Stimulated activated naive B cell treated with anti-CD40 and anti-IgM and Interleukin-4, amounts not matched to agents 10 μg/mL and 1 μg/mL and 100 μg/mL, for 72 hours (primary cell): ENCODE results near the gene PRDM8.

Experiments used
- ATAC-seq, 2 donors: fragments of 150-1000 bp; cut with Tn5 transposase; replicated peaks; 2 replicates each; pipeline ENCODE4 v1.10.0; 2021; ENCODE audit warnings: moderate library complexity in 1 of 2
- DNase-seq: peaks from one replicate; pipeline ENCODE4 v3.0.0; 2021
- H3K27ac Mint-ChIP-seq: one replicate; pipeline ENCODE4 v1.8.0; 2022; ENCODE audit warnings: mild to moderate bottlenecking, mixed read lengths
- H3K27me3 Mint-ChIP-seq, 2 donors: one replicate each; pipeline ENCODE4 v1.8.0; 2022; ENCODE audit warnings: mixed read lengths in 2 of 2
- H3K36me3 Mint-ChIP-seq, 2 donors: one replicate each; pipeline ENCODE4 v1.8.0; 2022; ENCODE audit warnings: mixed read lengths in 2 of 2, mild to moderate bottlenecking in 1 of 2
- H3K4me1 Mint-ChIP-seq, 2 donors: one replicate each; pipeline ENCODE4 v1.8.0; 2022; ENCODE audit warnings: mixed read lengths in 2 of 2, mild to moderate bottlenecking in 1 of 2
- H3K4me3 Mint-ChIP-seq, 2 donors: one replicate each; pipeline ENCODE4 v1.8.0; 2022; ENCODE audit warnings: mild to moderate bottlenecking in 2 of 2, mixed read lengths in 2 of 2, moderate library complexity in 1 of 2
- H3K9me3 Mint-ChIP-seq, 2 donors: one replicate each; pipeline ENCODE4 v1.8.0; 2022; ENCODE audit warnings: mixed read lengths in 2 of 2, mild to moderate bottlenecking in 1 of 2

Gene PRDM8

GRCh38 chr4:80187677-80188076 is 9.6 kb upstream of the PRDM8 start:
- H3K27ac Mint-ChIP-seq = no peak overlapping the region
- H3K36me3 Mint-ChIP-seq = peaks cover 13 to 19% of the 10 kb centered on the region in 2 donors
- peaks cover 15 to 27% of the 10 kb centered on the region in 2 donors for H3K4me1 Mint-ChIP-seq
- no peaks in the 10 kb centered on the region for H3K9me3 Mint-ChIP-seq
- ATAC-seq (no peak), DNase-seq (no peak)
- H3K27me3 Mint-ChIP-seq = no peaks in the 10 kb centered on the region
- no peak overlapping the region for H3K4me3 Mint-ChIP-seq

DNA sequence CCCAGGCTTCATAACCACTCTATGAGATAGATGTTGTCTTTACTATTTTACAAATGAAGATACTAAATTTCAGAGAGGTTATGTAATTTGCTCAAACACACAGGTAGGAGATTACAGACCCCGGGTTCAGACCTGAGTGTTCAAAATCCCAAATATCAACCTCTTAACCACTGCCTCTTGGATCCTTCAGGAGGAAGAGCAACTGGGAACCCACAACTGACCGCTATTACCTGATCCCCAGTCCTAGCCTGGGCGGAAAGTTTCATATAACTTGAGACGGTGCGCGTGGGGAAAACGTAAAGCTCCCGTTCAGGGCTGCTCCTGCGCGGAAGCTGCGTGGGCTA is 8.9 kb upstream of the PRDM8 start:
- Mint-ChIP-seq H3K9me3 (no peaks in the 10 kb centered on the region), H3K27me3 (no peaks in the 10 kb centered on the region), H3K27ac (no peak overlapping the region), H3K4me3 (no peak overlapping the region), H3K36me3 (peaks cover 19 to 24% of the 10 kb centered on the region in 2 donors), H3K4me1 (peaks cover 10 to 19% of the 10 kb centered on the region in 2 donors)
- no peak for ATAC-seq
- no peak for DNase-seq

GRCh38 chr4:80188801-80189458 is 8.4 kb upstream of the PRDM8 start:
- DNase-seq (no peak), ATAC-seq (no peak)
- Mint-ChIP-seq H3K4me3 (no peak overlapping the region), H3K36me3 (peaks cover 21 to 25% of the 10 kb centered on the region in 2 donors), H3K27ac (no peak overlapping the region), H3K27me3 (no peaks in the 10 kb centered on the region), H3K4me1 (peaks cover 10 to 19% of the 10 kb centered on the region in 2 donors), H3K9me3 (no peaks in the 10 kb centered on the region)

DNA sequence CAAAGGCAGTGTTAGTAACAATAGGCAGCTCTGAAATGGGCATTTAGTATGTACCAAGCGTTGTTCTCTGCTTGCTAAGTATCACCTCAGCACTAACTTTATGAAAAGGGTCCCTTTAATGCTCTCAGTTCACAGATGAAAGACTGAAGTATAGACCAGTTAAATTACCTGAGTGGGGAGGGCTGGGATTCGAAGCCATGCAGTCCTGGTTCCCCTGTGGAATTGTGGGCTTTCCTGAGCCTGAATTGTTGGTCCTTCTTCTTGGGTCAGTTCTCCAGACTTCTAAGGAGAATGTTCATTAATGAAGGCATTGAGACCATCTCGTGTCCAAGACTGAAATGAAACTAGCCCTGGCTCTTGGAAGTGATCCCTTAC is 7.7 kb upstream of the PRDM8 start:
- Mint-ChIP-seq H3K4me3 (no peak overlapping the region), H3K27ac (no peak overlapping the region), H3K4me1 (peaks cover 10 to 19% of the 10 kb centered on the region in 2 donors), H3K9me3 (no peaks in the 10 kb centered on the region), H3K36me3 (peaks cover 21 to 25% of the 10 kb centered on the region in 2 donors), H3K27me3 (no peaks in the 10 kb centered on the region)
- ATAC-seq (no peak), DNase-seq (no peak)

DNA sequence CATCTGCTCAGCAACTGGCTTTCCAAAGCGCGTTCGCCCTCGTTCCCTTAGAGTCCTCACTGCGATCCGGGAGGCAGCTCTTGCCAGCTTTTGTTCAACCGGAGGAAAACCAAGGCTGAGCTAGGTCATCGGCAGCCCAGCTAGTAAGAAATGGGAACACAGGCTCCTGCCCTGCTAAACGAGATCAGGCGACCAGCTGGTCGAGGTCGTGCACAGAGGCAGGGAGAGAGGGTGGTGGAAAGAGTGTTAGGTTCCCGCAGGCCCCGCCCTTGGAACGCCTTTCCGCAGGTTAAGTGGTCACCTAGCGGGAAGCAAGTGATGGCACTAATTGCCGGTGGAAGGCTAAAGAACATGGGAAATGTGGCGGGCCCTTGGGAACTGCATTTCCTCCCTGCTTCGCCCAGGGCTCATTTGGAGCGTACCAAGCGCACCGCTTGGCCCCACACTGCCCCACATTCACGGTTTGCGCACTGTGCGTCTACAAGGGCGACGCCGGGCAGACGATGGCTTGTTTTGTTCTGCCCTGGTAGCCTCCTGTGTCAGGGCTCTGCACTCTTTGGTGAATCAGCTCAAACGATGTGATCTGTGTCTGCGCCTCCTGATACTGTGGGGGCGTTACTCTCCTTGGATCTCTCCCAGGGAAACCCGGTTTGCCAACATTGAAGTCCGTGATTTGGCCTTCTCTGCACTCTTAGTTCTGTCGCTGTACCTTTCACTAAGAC is 7.2 kb upstream of the PRDM8 start:
- DNase-seq (no peak), ATAC-seq (no peak)
- Mint-ChIP-seq H3K36me3 (peaks cover 21 to 26% of the 10 kb centered on the region in 2 donors), H3K4me1 (peaks cover 11 to 19% of the 10 kb centered on the region in 2 donors), H3K9me3 (no peaks in the 10 kb centered on the region), H3K27me3 (no peaks in the 10 kb centered on the region), H3K27ac (no peak overlapping the region), H3K4me3 (no peak overlapping the region)

DNA sequence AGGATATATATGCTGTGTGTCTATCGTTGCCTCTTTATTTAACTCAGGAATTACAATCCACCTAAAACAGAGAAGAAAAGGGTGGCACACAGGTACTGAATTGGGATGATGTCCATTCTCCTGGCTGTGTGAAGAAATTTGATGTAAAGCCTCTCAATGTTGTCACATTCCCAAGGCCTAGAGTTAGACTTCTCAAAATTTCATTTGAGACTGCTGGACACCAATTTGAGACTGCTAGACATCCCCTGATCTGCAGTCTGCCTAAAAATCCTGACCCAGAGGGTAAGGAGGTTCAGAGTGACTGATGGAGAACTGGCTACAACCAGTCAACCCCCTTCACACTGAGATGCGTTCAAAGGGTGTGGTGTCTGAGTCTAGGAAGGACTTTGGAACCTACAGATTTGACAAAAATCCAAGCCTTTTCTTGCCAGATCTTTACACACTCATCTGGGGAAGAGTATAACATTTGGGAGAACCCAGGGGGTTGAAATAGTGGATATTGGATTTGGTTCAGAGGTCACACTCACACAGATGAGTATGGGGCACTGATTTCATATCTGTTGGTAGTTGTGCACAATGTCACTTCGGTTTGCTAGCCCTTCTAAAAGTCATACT is 4.9 kb upstream of the PRDM8 start:
- peaks cover 16 to 24% of the 10 kb centered on the region in 2 donors for H3K4me1 Mint-ChIP-seq
- no peaks in the 10 kb centered on the region for H3K9me3 Mint-ChIP-seq
- H3K27me3 Mint-ChIP-seq = no peaks in the 10 kb centered on the region
- no peak for ATAC-seq
- no peak overlapping the region for H3K4me3 Mint-ChIP-seq
- H3K27ac Mint-ChIP-seq = no peak overlapping the region
- H3K36me3 Mint-ChIP-seq = peaks cover 21 to 33% of the 10 kb centered on the region in 2 donors
- no peak for DNase-seq

DNA sequence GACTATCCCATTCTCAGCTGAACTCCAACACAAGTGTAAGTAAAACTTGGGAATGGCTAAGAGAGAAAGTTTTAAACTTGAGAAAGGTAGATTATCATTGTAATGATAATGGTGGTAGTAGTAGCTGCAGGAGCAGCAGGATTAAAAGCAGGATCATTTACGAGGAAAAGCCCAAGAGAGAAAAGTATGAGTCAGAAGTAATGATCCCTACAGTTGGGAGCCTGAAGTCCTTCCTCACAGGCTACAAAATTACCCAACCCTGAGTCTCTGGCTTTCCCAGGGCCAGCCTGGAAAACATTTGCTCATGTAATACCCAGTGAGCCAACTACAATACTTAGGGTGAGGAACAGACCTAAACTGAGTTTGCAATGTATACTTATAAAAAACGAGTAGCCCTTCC is 4.4 kb upstream of the PRDM8 start:
- H3K27ac Mint-ChIP-seq = no peak overlapping the region
- no peak for DNase-seq
- peaks cover 1 to 4% of the 10 kb centered on the region in 2 donors for H3K27me3 Mint-ChIP-seq
- peaks cover 21 to 32% of the 10 kb centered on the region in 2 donors for H3K36me3 Mint-ChIP-seq
- peaks cover 20 to 30% of the 10 kb centered on the region in 2 donors for H3K4me1 Mint-ChIP-seq
- no peak for ATAC-seq
- H3K9me3 Mint-ChIP-seq = no peaks in the 10 kb centered on the region
- H3K4me3 Mint-ChIP-seq = no peak overlapping the region

GRCh38 chr4:80195441-80196140 is 1.7 kb upstream of the PRDM8 start:
- Mint-ChIP-seq H3K4me1 (peaks cover 26 to 36% of the 10 kb centered on the region in 2 donors), H3K36me3 (peaks cover 21 to 34% of the 10 kb centered on the region in 2 donors), H3K4me3 (peak overlapping the region; percentile 6 to 76), H3K9me3 (no peaks in the 10 kb centered on the region), H3K27ac (no peak overlapping the region), H3K27me3 (peaks cover 6 to 10% of the 10 kb centered on the region in 2 donors)
- DNase-seq (no peak), ATAC-seq (peak; percentile 30 to 31)

DNA sequence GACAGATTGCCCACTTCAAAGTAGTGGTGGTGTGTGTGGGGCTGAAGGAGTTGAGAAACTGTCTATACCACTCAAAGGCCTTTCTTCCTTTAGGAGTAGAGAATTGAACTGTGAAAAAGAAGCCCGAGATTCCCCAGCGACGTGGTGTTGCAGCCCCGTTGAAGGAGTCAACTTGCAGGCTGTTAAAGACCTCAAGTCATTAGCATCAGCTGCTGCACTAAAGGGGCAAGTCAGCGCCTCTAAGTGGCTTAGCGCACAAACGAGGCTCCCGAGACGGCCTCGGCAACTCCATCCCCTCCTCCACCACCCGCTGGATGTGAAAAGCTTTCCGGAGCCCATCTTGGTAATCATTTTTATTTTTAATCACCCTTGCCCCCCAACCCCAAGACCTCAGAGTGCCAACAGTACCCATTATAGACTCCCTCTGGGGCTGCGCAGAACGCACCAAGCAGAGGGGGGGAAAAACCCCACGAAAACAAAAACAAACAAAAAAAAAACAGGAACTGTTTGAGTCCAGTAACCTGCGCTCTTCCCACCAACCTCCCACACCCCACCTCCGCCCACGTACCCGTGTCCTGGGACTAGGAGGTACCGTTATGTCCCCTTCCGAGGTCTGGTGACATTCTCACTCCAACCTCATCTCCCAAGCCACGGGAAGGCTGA is 913 bp upstream of the PRDM8 start:
- DNase-seq (no peak), ATAC-seq (peak in 1 of 2 donors; percentile 29)
- Mint-ChIP-seq H3K9me3 (peaks cover 0 to under 1% of the 10 kb centered on the region in 2 donors), H3K27me3 (peaks cover 6 to 10% of the 10 kb centered on the region in 2 donors), H3K4me3 (peak overlapping the region; percentile 76 to 80), H3K4me1 (peaks cover 30 to 39% of the 10 kb centered on the region in 2 donors), H3K36me3 (peaks cover 26 to 37% of the 10 kb centered on the region in 2 donors), H3K27ac (peak overlapping the region; percentile 6)

- Mint-ChIP-seq H3K4me3 (peak overlapping the region; percentile 76 to 80), H3K9me3 (peaks cover 0 to 2% of the 10 kb centered on the region in 2 donors), H3K27ac (peak overlapping the region; percentile 82), H3K4me1 (peaks cover 33 to 50% of the 10 kb centered on the region in 2 donors), H3K27me3 (peaks cover 6 to 10% of the 10 kb centered on the region in 2 donors), H3K36me3 (peaks cover 17 to 32% of the 10 kb centered on the region in 2 donors)
- ATAC-seq (no peak), DNase-seq (no peak)
Measured at GRCh38 chr4:80197601-80198440, 518 bp downstream of the PRDM8 start.

GRCh38 chr4:80198441-80198837 is 1.1 kb downstream of the PRDM8 start:
- Mint-ChIP-seq H3K9me3 (peaks cover 0 to 2% of the 10 kb centered on the region in 2 donors), H3K27me3 (peaks cover 6 to 10% of the 10 kb centered on the region in 2 donors), H3K4me1 (peaks cover 36 to 56% of the 10 kb centered on the region in 2 donors), H3K27ac (no peak overlapping the region), H3K36me3 (peaks cover 13 to 29% of the 10 kb centered on the region in 2 donors), H3K4me3 (peak overlapping the region; percentile 76 to 80)
- DNase-seq = no peak
- no peak for ATAC-seq

DNA sequence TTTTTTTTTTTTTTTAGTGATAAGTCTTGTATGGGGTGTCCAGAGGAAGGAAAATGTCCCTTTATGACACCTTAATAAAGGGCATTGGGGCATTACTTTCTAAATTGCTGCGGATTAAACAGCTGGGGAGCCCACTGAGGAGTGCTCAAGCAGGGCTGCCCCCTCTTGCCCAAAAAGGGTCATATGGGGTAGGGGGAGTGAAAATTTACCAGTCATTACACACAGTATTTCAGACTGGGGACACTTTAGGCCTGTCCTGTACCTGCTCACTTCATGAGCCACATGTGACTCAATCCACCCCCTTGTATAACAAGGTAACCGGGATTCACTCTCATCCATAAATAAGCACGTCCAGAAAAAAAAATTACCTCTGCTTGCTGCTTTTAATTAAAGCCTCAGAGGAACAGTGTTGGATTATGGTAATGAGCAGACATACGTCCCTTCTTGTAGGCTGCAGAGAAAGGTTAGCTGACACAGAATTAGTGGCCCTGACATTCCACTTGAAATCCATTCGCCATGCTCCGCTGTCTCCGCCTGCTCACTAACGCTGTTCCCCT is 1.8 kb downstream of the PRDM8 start:
- Mint-ChIP-seq H3K9me3 (peaks cover 0 to 2% of the 10 kb centered on the region in 2 donors), H3K4me1 (peaks cover 38 to 58% of the 10 kb centered on the region in 2 donors), H3K27ac (no peak overlapping the region), H3K4me3 (no peak overlapping the region), H3K36me3 (peaks cover 11 to 27% of the 10 kb centered on the region in 2 donors), H3K27me3 (peaks cover 6 to 10% of the 10 kb centered on the region in 2 donors)
- ATAC-seq (no peak), DNase-seq (no peak)

- peaks cover 38 to 58% of the 10 kb centered on the region in 2 donors for H3K4me1 Mint-ChIP-seq
- H3K9me3 Mint-ChIP-seq = peaks cover 0 to 2% of the 10 kb centered on the region in 2 donors
- peaks cover 6 to 10% of the 10 kb centered on the region in 2 donors for H3K27me3 Mint-ChIP-seq
- H3K4me3 Mint-ChIP-seq = no peak overlapping the region
- ATAC-seq = no peak
- no peak for DNase-seq
- peaks cover 11 to 27% of the 10 kb centered on the region in 2 donors for H3K36me3 Mint-ChIP-seq
- no peak overlapping the region for H3K27ac Mint-ChIP-seq
Measured at GRCh38 chr4:80199947-80200346, 2.6 kb downstream of the PRDM8 start.
